OCI-LY7 (cell line): ENCODE measurements around the gene BACE1. TPM values are rescaled to one million over a fixed set of nuclear protein-coding genes. Genes with fewer than 3 reads are reported as not detected.
"Not testable (repeated sequence)": the region's sequence is repeated elsewhere in the genome, so short reads cannot be mapped to it uniquely, and the experiment has no call there.

Experiments
- BruUV-seq: library from RNA; stranded (reverse); fragments of 400-500 nt; replicated peaks from 2 replicates; lab custom pipeline; 2021; lab: Mats Ljungman, UMichigan
- CTCF ChIA-PET: fragments of 300-600 bp; sonication (Branson Sonifier 250); formaldehyde crosslinking; loops from one replicate; lab custom pipeline; 2022; ENCODE audit warnings: antibody characterized with exemption; ENCODE audit not compliant: unreplicated experiment; lab: Charles Lee
- POLR2A ChIA-PET: fragments of 300-600 bp; sonication (Branson Sonifier 250); formaldehyde crosslinking; loops from one replicate; lab custom pipeline; 2022; ENCODE audit warnings: antibody characterized with exemption; lab: Charles Lee
- DNase-seq: peaks from one replicate; pipeline ENCODE4 v3.0.0-alpha.2; 2015; ENCODE audit warnings: low spot score
- H2AFZ ChIP-seq: fragments of 200-600 bp; sonication (generic), shearing (Covaris generic); 2 replicates; pipeline ENCODE4 v1.6.1; 2014; ENCODE audit warnings: mild to moderate bottlenecking, antibody characterized with exemption, low read length, moderate library complexity
- H3K27ac ChIP-seq: fragments of 200-600 bp; sonication (generic); 2 replicates; pipeline ENCODE4 v1.5.1; 2014; ENCODE audit warnings: mixed run types, low read depth, mild to moderate bottlenecking, moderate library complexity, low read length, inconsistent platforms; ENCODE audit not compliant: poor library complexity, severe bottlenecking
- H3K36me3 ChIP-seq: fragments of 200-600 bp; sonication (generic); 2 replicates; pipeline ENCODE4 v1.6.1; 2014; ENCODE audit warnings: mild to moderate bottlenecking, antibody characterized with exemption, low read length, moderate library complexity, mixed read lengths; ENCODE audit not compliant: insufficient read depth
- H3K4me1 ChIP-seq: fragments of 200-600 bp; sonication (generic); 2 replicates; pipeline ENCODE4 v1.5.1; 2014; ENCODE audit warnings: mild to moderate bottlenecking, low read length; ENCODE audit not compliant: insufficient read depth, poor library complexity, severe bottlenecking
- H3K4me2 ChIP-seq: fragments of 200-600 bp; sonication (generic); 2 replicates; pipeline ENCODE4 v1.6.1; 2014; ENCODE audit warnings: mild to moderate bottlenecking, low read length
- H3K4me3 ChIP-seq: fragments of 200-600 bp; sonication (generic); 2 replicates; pipeline ENCODE4 v1.5.1; 2014; ENCODE audit warnings: mild to moderate bottlenecking, low read depth, low read length; ENCODE audit not compliant: poor library complexity, severe bottlenecking
- H3K79me2 ChIP-seq: fragments of 200-600 bp; sonication (generic); 2 replicates; pipeline ENCODE4 v1.6.1; 2016; ENCODE audit warnings: low read depth, mild to moderate bottlenecking, low read length, moderate library complexity, mixed read lengths; ENCODE audit not compliant: insufficient read depth
- H3K9me2 ChIP-seq: fragments of 200-600 bp; sonication (generic); 2 replicates; pipeline ENCODE4 v1.6.1; 2016; ENCODE audit warnings: mild to moderate bottlenecking, low read length, mixed read lengths; ENCODE audit not compliant: insufficient read depth
- H3K9me3 ChIP-seq: fragments of 200-600 bp; sonication (generic); 2 replicates; pipeline ENCODE4 v1.6.1; 2014; ENCODE audit warnings: mild to moderate bottlenecking, mixed run types, low read length, mixed read lengths
- H4K20me1 ChIP-seq: fragments of 200-600 bp; sonication (generic); 2 replicates; pipeline ENCODE4 v1.6.1; 2014; ENCODE audit warnings: mild to moderate bottlenecking, antibody characterized with exemption, low read length, moderate library complexity, mixed read lengths; ENCODE audit not compliant: insufficient read depth
- CTCF ChIP-seq: fragments of 200-600 bp; sonication (generic); conservative IDR thresholded peaks from 2 replicates; pipeline ENCODE4 v1.5.1; 2014; ENCODE audit warnings: mild to moderate bottlenecking, antibody characterized with exemption, low read length, moderate library complexity, mixed read lengths
- EZH2phosphoT487 ChIP-seq: fragments of 200-600 bp; sonication (generic); IDR thresholded peaks from 2 replicates; pipeline ENCODE4 v1.6.1; 2018; ENCODE audit warnings: low read depth, borderline replicate concordance, mild to moderate bottlenecking, mixed run types, antibody characterized with exemption, low read length, moderate library complexity, mixed read lengths
- intact Hi-C: fragments of 100-400 bp; cut with micrococcal nuclease; formaldehyde crosslinking; loops from one replicate; pipeline ENCODE4 v1.10.0; 2022; ENCODE audit not compliant: unreplicated experiment
- total RNA-seq, 2 experiments: library from RNA; depleted of rRNA in 1 of 2; stranded (reverse); fragments of >200 nt in 1 of 2; shearing (Covaris generic) in 1 of 2; gene quantifications; 2 replicates each; pipeline ENCODE4 v1.2.3, GENCODE V29; 2014 to 2022

Gene BACE1
- total RNA-seq, 2 experiments from 2014 or later, result not detected

DNA sequence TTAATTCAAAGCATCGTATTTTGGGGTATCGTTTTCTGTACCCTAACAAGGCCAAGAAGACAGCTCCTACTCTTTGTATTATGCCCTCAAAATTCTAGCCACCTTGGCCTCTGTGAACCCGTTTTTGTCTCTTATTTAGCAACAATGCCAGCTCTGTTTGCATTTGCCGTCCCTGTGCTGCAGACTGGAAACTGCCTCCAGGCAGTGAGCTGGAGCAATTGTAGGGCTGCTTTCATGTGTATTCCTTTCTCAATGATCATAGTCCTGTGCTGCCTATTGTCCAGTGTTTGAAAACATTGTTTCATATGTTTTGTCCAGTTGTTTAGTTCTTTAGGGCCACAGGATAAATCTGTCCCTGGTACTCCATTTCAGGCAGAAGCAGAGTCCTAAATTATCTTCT is 44.8 kb downstream of the BACE1 start:
- BruUV-seq, result no TSS peak
- H3K79me2 ChIP-seq, result no peaks in the 10 kb centered on the region
- CTCF ChIA-PET, result no interaction called here
- POLR2A ChIA-PET, result interaction anchor here (1.0 kb wide), 1 partner anchor 498 kb away, joined by 4 read pairs; no protein-coding TSS in a partner anchor
- H3K4me3 ChIP-seq, result no peak overlapping the region
- no peak overlapping the region for H2AFZ ChIP-seq
- TF ChIP-seq EZH2phosphoT487 (no peak), CTCF (no peak)
- no peaks in the 10 kb centered on the region for H3K9me2 ChIP-seq
- H3K27ac ChIP-seq, result no peak overlapping the region
- intact Hi-C loops, result no loop called here
- H3K9me3 ChIP-seq, result no peaks in the 10 kb centered on the region
- H4K20me1 ChIP-seq, result no peaks in the 10 kb centered on the region
- H3K4me2 ChIP-seq, result no peak overlapping the region
- H3K36me3 ChIP-seq, result peaks cover 4% of the 10 kb centered on the region; the same call in 1 of the 2 replicates
- H3K4me1 ChIP-seq, result no peaks in the 10 kb centered on the region
- DNase-seq, result no peak

- H3K9me2 ChIP-seq, result no peaks in the 10 kb centered on the region
- no peak overlapping the region for H2AFZ ChIP-seq
- BruUV-seq, result no TSS peak
- intact Hi-C loops, result no loop called here
- H3K79me2 ChIP-seq, result no peaks in the 10 kb centered on the region
- no peak overlapping the region for H3K27ac ChIP-seq
- H3K4me2 ChIP-seq, result no peak overlapping the region
- CTCF ChIA-PET, result no interaction called here
- H3K4me1 ChIP-seq, result no peaks in the 10 kb centered on the region
- peaks cover 12% of the 10 kb centered on the region for H3K36me3 ChIP-seq
- H3K4me3 ChIP-seq, result no peak overlapping the region
- no peaks in the 10 kb centered on the region for H3K9me3 ChIP-seq
- POLR2A ChIA-PET, result interaction anchor here (0.7 kb wide), 1 partner anchor 97 kb away, joined by 5 read pairs; no protein-coding TSS in a partner anchor
- no peaks in the 10 kb centered on the region for H4K20me1 ChIP-seq
- no peak for DNase-seq
- no peak for TF ChIP-seq EZH2phosphoT487
- no peak for TF ChIP-seq CTCF
These were observed 46.2 kb downstream of the BACE1 start for GRCh38 chr11:117269856-117270255.

DNA sequence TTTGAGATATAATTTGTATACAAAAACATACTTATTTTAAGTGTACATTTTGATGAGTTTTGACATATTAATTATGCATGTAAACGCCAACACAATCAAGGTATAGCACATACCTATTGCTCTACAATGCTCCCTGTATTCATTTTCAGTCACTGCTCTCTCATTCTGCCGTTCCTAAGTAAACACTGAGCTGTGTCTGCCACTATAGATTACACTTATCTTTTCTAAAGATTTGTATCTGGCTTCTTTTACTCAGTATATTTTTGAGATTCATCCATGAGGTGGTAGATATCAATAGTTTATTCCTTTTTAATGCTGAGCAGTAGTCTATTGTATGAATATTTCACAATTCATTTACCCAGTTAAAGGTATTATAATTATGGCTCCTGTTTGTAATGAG is 50.3 kb downstream of the BACE1 start:
- H4K20me1 ChIP-seq, result no peaks in the 10 kb centered on the region
- no peak for TF ChIP-seq EZH2phosphoT487
- no peak for TF ChIP-seq CTCF
- no peak overlapping the region for H3K27ac ChIP-seq
- H3K9me3 ChIP-seq, result no peaks in the 10 kb centered on the region
- peaks cover 40% of the 10 kb centered on the region for H3K36me3 ChIP-seq
- H3K4me1 ChIP-seq, result no peaks in the 10 kb centered on the region
- intact Hi-C loops, result no loop called here
- H3K4me2 ChIP-seq, result no peak overlapping the region
- no peak overlapping the region for H2AFZ ChIP-seq
- no peaks in the 10 kb centered on the region for H3K79me2 ChIP-seq
- DNase-seq, result no peak
- CTCF ChIA-PET, result no interaction called here
- POLR2A ChIA-PET, result no interaction called here
- H3K4me3 ChIP-seq, result no peak overlapping the region
- H3K9me2 ChIP-seq, result no peaks in the 10 kb centered on the region
- BruUV-seq, result no TSS peak

DNA sequence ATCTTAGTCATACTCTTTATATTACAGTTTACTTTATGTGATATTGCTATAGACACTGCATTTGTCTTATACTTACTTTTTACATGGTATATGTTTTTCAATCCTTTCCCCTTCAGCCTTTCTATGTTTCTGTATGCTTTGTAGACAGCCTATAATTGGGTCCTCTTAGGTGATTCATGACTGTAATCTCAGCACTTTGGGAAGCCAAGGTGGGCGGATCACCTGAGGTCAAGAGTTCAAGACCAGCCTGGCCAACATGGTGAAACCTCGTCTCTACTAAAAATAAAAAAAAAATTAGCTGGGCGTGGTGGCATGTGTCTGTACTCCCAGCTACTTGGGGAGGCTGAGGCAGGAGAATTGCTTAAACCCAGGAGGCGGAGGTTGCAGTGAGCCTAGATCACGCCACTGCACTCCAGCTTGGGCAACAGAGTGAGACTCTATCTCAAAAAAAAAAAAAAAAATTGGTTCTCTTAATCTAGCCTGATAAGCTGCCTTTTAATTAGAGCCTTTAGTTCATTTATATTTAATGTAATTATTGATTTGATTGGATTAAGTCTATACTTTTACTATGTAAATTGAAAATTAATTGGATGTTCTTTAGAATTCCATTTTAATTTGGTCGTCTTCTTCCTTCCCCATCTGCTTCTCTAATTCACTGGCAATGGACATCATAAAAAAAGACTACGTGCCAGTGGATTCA is 51.3 kb downstream of the BACE1 start:
- H3K9me3 ChIP-seq, POLR2A ChIA-PET, H3K27ac ChIP-seq, H2AFZ ChIP-seq, H4K20me1 ChIP-seq, H3K4me2 ChIP-seq, intact Hi-C loops, DNase-seq, CTCF ChIA-PET, H3K79me2 ChIP-seq, BruUV-seq, H3K4me1 ChIP-seq, H3K9me2 ChIP-seq, H3K4me3 ChIP-seq: not testable (repeated sequence)
- H3K36me3 ChIP-seq, result peaks cover 44% of the 10 kb centered on the region
